HPDE6-E6E7 (cell line): ENCODE results near the gene NAP1L4.

Source experiments
- DNase-seq: peaks from one replicate; pipeline ENCODE4 v3.0.0; 2011; ENCODE audit warnings: missing footprints; ENCODE audit errors: extremely low spot score

Gene NAP1L4

GRCh38 chr11:3010521-3011275 is 18.6 kb upstream of the NAP1L4 start:
- no peak for DNase-seq

- DNase-seq: no peak
Measured at GRCh38 chr11:3010004-3010403, 17.9 kb upstream of the NAP1L4 start.

- DNase-seq: no peak
Measured at GRCh38 chr11:3009481-3009880, 17.4 kb upstream of the NAP1L4 start.

GRCh38 chr11:3008746-3009336 is 16.7 kb upstream of the NAP1L4 start:
- no peak for DNase-seq

GRCh38 chr11:3007404-3008010 is 15.4 kb upstream of the NAP1L4 start:
- DNase-seq: no peak

GRCh38 chr11:3006505-3007260 is 14.6 kb upstream of the NAP1L4 start:
- no peak for DNase-seq

- no peak for DNase-seq
Measured at GRCh38 chr11:3004481-3004880, 12.4 kb upstream of the NAP1L4 start.

GRCh38 chr11:3003396-3004231 is 11.5 kb upstream of the NAP1L4 start:
- peak; percentile 86 for DNase-seq

GRCh38 chr11:3002871-3003270 is 10.7 kb upstream of the NAP1L4 start:
- no peak for DNase-seq

GRCh38 chr11:3002351-3002861 is 10.3 kb upstream of the NAP1L4 start:
- DNase-seq: no peak

GRCh38 chr11:3001496-3001895 is 9.4 kb upstream of the NAP1L4 start:
- DNase-seq: no peak

GRCh38 chr11:3000032-3000961 is 8.2 kb upstream of the NAP1L4 start:
- DNase-seq: peak; percentile 76

GRCh38 chr11:2999464-2999998 is 7.4 kb upstream of the NAP1L4 start:
- no peak for DNase-seq

GRCh38 chr11:2998073-2998850 is 6.1 kb upstream of the NAP1L4 start:
- DNase-seq: no peak

- no peak for DNase-seq
Measured at GRCh38 chr11:2997406-2997805, 5.3 kb upstream of the NAP1L4 start.

GRCh38 chr11:2996976-2997375 is 4.8 kb upstream of the NAP1L4 start:
- DNase-seq: no peak

- DNase-seq: no peak
Measured at GRCh38 chr11:2995893-2996554, 3.9 kb upstream of the NAP1L4 start.

GRCh38 chr11:2995031-2995561 is 3.0 kb upstream of the NAP1L4 start:
- no peak for DNase-seq
